Smooth muscle cell (in vitro differentiated cells): ENCODE data around the gene OTUD3. TPM values are rescaled to one million over a fixed set of nuclear protein-coding genes. Genes with fewer than 3 reads are reported as not detected.

Experiments
- DNase-seq: peaks from one replicate; lab custom pipeline; 2025; ENCODE audit not compliant: unreplicated experiment; lab: John Stamatoyannopoulos, UW
- H2AFZ ChIP-seq: fragments of 200-600 bp; sonication (generic); 2 replicates; pipeline ENCODE4 v1.6.0; 2016; ENCODE audit warnings: antibody characterized with exemption, low read depth, mild to moderate bottlenecking
- H3F3A ChIP-seq: fragments of 200-600 bp; sonication (generic); 2 replicates; pipeline ENCODE4 v1.6.0; 2017; ENCODE audit warnings: antibody characterized with exemption, low read depth
- H3K27ac ChIP-seq: fragments of 200-600 bp; sonication (generic); 2 replicates; pipeline ENCODE4 v1.5.1; 2016; ENCODE audit warnings: low read depth, mild to moderate bottlenecking
- H3K27me3 ChIP-seq: fragments of 200-600 bp; sonication (generic); 2 replicates; pipeline ENCODE4 v1.6.1; 2016; ENCODE audit warnings: low read depth, mild to moderate bottlenecking
- H3K36me3 ChIP-seq: fragments of 200-600 bp; sonication (generic); 2 replicates; pipeline ENCODE4 v1.5.1; 2016; ENCODE audit warnings: low read depth
- H3K4me1 ChIP-seq: fragments of 200-600 bp; sonication (generic); 2 replicates; pipeline ENCODE4 v1.5.1; 2016; ENCODE audit warnings: low read depth
- H3K4me2 ChIP-seq: fragments of 200-600 bp; sonication (generic); 2 replicates; pipeline ENCODE4 v1.6.0; 2016; ENCODE audit warnings: mild to moderate bottlenecking
- H3K4me3 ChIP-seq: fragments of 200-600 bp; sonication (generic); 2 replicates; pipeline ENCODE4 v1.5.1; 2016; ENCODE audit warnings: mild to moderate bottlenecking
- H3K79me2 ChIP-seq: fragments of 200-600 bp; sonication (generic); 2 replicates; pipeline ENCODE4 v1.6.0; 2016; ENCODE audit warnings: low read depth, mild to moderate bottlenecking
- H3K9ac ChIP-seq: fragments of 200-600 bp; sonication (generic); 2 replicates; pipeline ENCODE4 v1.6.0; 2016; ENCODE audit warnings: low read depth
- H3K9me3 ChIP-seq: fragments of 200-600 bp; sonication (generic); replicated peaks from 2 replicates; pipeline ENCODE4 v1.5.1; 2016; ENCODE audit warnings: low read depth
- H4K20me1 ChIP-seq: fragments of 200-600 bp; sonication (generic); 2 replicates; pipeline ENCODE4 v1.6.0; 2016; ENCODE audit warnings: low read depth
- WGBS: methylation state at CpG from one replicate; pipeline ENCODE4 v1.1.7; 2016; ENCODE audit warnings: low lambda C conversion rate; 5-methylcytosine and 5-hydroxymethylcytosine counted together
- polyA plus RNA-seq: library from polyadenylated mRNA; unstranded; fragments of >200 nt; fragmentation: Nextera tagmentation; extraction: Ambion mirVana; gene quantifications from 2 replicates; pipeline ENCODE4 v1.2.1, GENCODE V29; 2016
- total RNA-seq: library from RNA; depleted of rRNA; stranded (reverse); fragments of >200 nt; gene quantifications from 2 replicates; pipeline ENCODE4 v1.2.3, GENCODE V29; 2014
- TF ChIP-seq, protein P1 (sequence below): fragments of 200-600 bp; sonication (generic); IDR thresholded peaks from 2 replicates; pipeline ENCODE4 v1.5.1; 2017; ENCODE audit warnings: borderline replicate concordance, mild to moderate bottlenecking, antibody characterized with exemption; ENCODE audit not compliant: insufficient read depth, poor library complexity, severe bottlenecking

The OTUD3 gene
- total and polyA plus RNA-seq, 2 experiments from 2014 or later = 2.6 to 9.9 TPM

DNA sequence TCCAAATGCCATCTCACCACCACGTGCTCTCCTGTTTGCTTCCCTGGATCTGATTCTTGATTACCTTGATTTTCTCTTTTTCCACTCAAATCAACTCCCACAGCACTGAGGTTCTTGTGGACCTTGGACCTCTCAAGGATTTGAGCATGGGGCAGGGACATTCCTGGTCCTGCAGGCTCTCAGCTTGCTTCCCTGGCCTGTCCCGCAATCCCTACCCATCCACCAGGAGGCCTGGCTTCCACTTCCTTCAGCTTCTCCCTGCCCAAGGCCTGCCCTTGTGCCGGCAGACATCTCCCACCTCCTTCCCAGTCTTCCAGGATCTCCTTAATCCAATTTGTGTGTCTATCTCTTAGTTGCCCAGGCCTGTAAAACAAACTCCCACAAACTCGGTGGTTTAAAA is 75.6 kb downstream of the OTUD3 start:
- Histone ChIP-seq H3K9ac (no peak overlapping the region), H3F3A (no peaks in the 10 kb centered on the region), H2AFZ (no peak overlapping the region), H3K79me2 (no peaks in the 10 kb centered on the region), H3K4me1 (no peaks in the 10 kb centered on the region), H3K4me2 (no peak overlapping the region), H3K27me3 (no peaks in the 10 kb centered on the region), H3K36me3 (no peaks in the 10 kb centered on the region), H3K27ac (no peak overlapping the region), H4K20me1 (no peaks in the 10 kb centered on the region), H3K4me3 (no peak overlapping the region), H3K9me3 (no peaks in the 10 kb centered on the region)
- 83% methylated on average over 4 of the region's 4 CpGs for WGBS
- no peak for DNase-seq
- TF ChIP-seq, protein P1, sequence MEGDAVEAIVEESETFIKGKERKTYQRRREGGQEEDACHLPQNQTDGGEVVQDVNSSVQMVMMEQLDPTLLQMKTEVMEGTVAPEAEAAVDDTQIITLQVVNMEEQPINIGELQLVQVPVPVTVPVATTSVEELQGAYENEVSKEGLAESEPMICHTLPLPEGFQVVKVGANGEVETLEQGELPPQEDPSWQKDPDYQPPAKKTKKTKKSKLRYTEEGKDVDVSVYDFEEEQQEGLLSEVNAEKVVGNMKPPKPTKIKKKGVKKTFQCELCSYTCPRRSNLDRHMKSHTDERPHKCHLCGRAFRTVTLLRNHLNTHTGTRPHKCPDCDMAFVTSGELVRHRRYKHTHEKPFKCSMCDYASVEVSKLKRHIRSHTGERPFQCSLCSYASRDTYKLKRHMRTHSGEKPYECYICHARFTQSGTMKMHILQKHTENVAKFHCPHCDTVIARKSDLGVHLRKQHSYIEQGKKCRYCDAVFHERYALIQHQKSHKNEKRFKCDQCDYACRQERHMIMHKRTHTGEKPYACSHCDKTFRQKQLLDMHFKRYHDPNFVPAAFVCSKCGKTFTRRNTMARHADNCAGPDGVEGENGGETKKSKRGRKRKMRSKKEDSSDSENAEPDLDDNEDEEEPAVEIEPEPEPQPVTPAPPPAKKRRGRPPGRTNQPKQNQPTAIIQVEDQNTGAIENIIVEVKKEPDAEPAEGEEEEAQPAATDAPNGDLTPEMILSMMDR = no peak

GRCh38 chr1:19960591-19960990 is 78.4 kb downstream of the OTUD3 start:
- Histone ChIP-seq H3K4me2 (no peak overlapping the region), H3K9me3 (no peaks in the 10 kb centered on the region), H3K79me2 (no peaks in the 10 kb centered on the region), H3K27ac (no peak overlapping the region), H3K4me1 (no peaks in the 10 kb centered on the region), H3K27me3 (no peaks in the 10 kb centered on the region), H3K4me3 (no peak overlapping the region), H4K20me1 (no peaks in the 10 kb centered on the region), H3F3A (no peaks in the 10 kb centered on the region), H2AFZ (no peak overlapping the region), H3K9ac (no peak overlapping the region), H3K36me3 (no peaks in the 10 kb centered on the region)
- DNase-seq = no peak
- 50% methylated on average over 5 of the region's 5 CpGs for whole genome bisulfite sequencing
- TF ChIP-seq, protein P1 = no peak

Other genes with a start within 250 kb of the OTUD3 start
- gene NBL1, start 238.1 kb upstream of the OTUD3 start, total RNA-seq = 9.4 and 12.3 TPM in 2 replicates
- gene NBL1, start 238.1 kb upstream of the OTUD3 start, polyA plus RNA-seq = 35.9 and 46.9 TPM in 2 replicates
- gene HTR6, start 217.5 kb upstream of the OTUD3 start, total RNA-seq = not detected in 2 replicates
- gene HTR6, start 217.5 kb upstream of the OTUD3 start, polyA plus RNA-seq = not detected in 2 replicates
- gene TMCO4, start 82.5 kb upstream of the OTUD3 start, total RNA-seq = 5.4 and 6.9 TPM in 2 replicates
- gene TMCO4, start 82.5 kb upstream of the OTUD3 start, polyA plus RNA-seq = 4.3 and 6.8 TPM in 2 replicates
- gene RNF186, start 67.1 kb upstream of the OTUD3 start, total RNA-seq = not detected in 2 replicates
- gene RNF186, start 67.1 kb upstream of the OTUD3 start, polyA plus RNA-seq = not detected in 2 replicates
- not detected in 2 replicates for gene PLA2G2E, start 41.2 kb downstream of the OTUD3 start, total RNA-seq
- not detected in 2 replicates for gene PLA2G2E, start 41.2 kb downstream of the OTUD3 start, polyA plus RNA-seq
- gene PLA2G2A, start 97.2 kb downstream of the OTUD3 start, total RNA-seq = 25.5 and 26.3 TPM in 2 replicates
- gene PLA2G2A, start 97.2 kb downstream of the OTUD3 start, polyA plus RNA-seq = 102 and 163 TPM in 2 replicates
- 0.22 TPM in 2 replicates for gene PLA2G5, start 187.8 kb downstream of the OTUD3 start, total RNA-seq
- gene PLA2G5, start 187.8 kb downstream of the OTUD3 start, polyA plus RNA-seq = 0.64 TPM in 1 of 2 replicates, not detected in the other
- not detected in 2 replicates for gene PLA2G2D, start 237.1 kb downstream of the OTUD3 start, total RNA-seq
- not detected in 2 replicates for gene PLA2G2D, start 237.1 kb downstream of the OTUD3 start, polyA plus RNA-seq